HG03342 (cell line): ENCODE results near the gene TAF11L2.
"Not testable (repeated sequence)": the region's sequence is repeated elsewhere in the genome, so short reads cannot be mapped to it uniquely, and the experiment has no call there.

Source experiments
- ATAC-seq: cut with Tn5 transposase; IDR thresholded peaks from one replicate; pipeline ENCODE4 v1.9.1; 2021; ENCODE audit warnings: mild to moderate bottlenecking, moderate library complexity; ENCODE audit not compliant: unreplicated experiment

The TAF11L2 gene

DNA sequence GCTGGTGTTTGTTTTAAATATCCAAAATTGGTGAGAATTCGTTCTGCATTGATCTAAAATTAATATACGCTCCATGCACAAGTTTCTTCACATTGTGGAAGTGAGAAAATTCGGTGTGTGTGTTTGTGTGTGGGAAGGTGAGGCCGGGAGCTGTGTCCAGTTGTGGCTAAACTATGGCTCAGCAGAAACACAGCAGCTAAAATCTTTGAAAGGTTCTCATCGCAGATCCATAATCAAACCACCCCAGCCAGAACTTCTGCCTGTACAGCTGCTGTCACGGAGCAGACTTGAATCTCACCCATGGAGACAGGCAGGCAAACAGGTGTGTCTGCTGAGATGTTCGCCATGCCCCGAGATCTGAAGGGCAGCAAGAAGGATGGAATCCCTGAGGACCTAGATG lies at the start of gene TAF11L2:
TSS of gene TAF11L2 (plus strand) at position 301 of the 400 bp plus-strand sequence.
- not testable (repeated sequence) for ATAC-seq

DNA sequence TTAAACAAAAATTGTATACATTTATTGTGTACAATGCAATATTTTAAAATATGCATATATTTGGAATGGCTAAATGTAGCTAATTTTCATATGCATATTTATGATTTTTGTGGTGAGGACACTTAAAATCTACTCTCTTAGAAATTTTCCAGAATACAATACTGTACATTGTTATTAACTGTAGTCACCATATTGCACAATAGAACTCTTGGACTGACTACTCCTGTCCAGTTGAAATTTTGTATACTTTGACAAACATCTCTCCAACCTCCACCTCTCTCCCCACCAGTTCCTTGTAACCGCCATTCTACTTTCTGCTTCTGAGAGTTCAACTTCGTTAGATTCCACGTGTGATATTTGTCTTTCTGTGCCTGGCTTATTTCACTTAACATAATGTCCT lies 49.2 kb upstream of the TAF11L2 start:
- ATAC-seq, result no peak

DNA sequence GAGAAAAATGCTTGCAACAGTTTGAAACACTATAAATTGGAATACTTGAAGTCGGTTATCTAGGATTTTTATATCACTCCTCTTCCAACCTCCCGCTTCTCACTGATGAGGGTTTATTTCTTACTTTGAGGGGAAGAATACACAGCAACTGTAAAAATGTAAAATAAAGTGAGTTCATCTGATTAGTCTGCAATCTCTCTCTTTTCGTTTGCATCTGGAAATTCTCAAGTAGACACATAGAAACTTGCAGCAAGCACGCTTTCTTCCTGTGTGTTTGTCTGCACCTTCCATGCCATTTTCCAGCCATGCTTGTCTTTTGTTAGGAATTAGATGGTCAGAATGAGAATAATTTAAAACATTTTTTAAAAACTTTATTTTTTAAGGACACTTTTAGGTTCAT lies 45.1 kb upstream of the TAF11L2 start:
- no peak for ATAC-seq

DNA sequence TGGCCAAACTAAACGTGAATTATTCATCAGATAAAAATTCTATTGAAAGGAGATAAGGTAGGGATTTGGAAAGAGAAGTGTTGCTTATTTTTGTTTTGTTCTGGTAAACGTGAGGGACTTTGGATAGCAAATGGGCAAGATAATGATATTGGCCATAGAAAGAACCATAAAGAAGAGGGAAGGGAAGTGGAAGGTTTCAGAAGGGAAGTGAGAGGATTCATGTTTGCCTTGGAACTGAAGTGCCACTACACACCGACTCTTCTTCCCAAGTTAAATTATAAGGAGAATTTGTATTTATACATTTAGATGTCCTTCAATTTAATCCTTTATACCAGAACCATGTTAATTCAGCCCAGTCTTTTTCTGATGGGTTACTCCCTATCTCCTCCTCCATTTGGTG lies 42.1 kb upstream of the TAF11L2 start:
- ATAC-seq, result no peak

DNA sequence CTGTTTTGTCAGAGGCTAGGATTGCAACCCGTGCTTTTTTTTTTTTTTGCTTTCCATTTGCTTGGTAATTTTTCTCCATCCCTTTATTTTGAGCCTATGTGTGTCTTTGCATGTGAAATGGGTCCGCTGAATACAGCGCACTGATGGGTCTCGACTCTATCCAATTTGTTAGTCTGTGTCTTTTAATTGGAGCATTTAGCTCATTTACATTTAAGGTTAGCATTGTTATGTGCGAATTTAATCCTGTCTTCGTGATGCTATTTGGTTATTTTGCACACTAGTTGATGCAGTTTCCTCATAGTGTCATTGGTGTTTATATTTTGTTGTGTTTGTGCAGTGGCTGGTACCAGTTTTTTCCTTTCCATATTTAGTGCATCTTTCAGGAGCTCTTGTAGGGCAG lies 36.2 kb upstream of the TAF11L2 start:
- ATAC-seq, result no peak

DNA sequence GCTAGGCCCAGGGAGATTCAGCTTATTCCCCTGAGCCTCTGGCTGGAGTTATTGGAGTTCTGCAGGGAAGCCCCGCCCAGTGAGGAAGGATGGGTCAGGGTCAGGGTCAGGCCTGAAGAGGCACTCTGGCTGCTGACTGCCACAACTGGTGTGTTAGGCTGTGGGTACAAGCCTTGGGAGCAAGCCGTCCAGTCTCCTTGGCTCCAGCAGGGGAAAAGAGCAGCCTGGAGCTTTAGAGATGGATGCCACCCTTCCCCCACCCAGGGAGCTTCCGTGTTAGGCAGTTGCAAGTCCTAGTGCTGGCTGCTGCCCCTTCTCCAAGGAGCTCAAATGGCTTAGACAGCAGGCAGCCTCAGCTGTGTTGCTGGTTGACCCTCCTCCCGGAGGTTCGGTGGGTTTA lies 34.4 kb upstream of the TAF11L2 start:
- ATAC-seq, result no peak

DNA sequence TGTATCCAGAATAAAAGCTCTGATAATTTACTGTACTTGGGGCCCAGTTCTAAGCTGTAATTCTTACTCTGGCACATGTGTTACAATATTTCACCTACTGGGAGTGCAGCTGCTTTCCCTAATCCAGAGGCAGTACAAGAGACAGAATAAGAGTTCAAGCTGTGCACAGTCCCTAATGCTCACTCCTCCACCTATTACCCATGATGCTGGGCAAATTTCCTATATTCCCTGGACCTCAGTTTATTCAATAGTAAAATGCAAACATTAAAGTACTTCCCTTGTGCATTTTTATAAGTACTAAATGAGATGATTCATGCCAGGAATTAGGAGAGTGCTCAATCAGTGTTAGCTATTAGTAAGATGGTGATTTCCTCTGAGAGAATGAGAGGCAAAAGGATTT lies 28.0 kb upstream of the TAF11L2 start:
- ATAC-seq, result no peak

DNA sequence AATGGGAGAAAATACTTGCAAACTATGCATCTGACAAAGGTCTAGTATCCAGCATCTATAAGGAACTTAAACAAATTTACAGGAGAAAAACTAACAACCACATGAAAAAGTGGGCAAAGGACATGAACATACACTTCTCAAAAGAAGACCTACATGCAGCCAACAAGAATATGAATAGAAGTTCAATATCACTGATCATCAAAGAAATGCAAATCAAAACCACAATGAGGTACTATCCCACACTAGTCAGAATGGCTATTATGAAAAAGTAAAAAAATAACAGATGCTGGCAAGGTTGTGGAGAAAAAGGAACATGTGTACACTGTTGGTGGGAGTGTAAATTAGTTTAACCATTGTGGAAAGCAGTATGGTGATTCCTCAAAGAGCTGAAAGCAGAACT lies 23.0 kb upstream of the TAF11L2 start:
- ATAC-seq, result not testable (repeated sequence)

DNA sequence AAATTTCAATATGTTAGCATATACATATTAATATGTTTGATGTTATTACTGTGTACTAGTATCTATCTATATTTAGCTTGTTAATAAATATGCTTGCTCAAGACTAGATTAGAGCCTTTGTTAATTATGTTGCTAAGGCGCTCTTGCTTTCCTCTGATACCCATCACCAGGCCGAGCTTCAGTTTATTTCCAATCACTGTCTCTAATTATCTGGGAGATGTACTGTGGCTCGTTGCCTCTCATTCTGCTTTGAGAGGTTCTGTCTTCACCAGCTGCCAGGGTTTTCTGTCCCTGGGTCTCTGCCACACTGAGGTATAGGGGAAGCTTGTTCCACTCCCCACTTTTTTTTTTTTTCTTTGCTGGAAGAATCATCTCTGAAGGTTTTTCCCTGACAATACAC lies 21.0 kb upstream of the TAF11L2 start:
- ATAC-seq, result no peak

DNA sequence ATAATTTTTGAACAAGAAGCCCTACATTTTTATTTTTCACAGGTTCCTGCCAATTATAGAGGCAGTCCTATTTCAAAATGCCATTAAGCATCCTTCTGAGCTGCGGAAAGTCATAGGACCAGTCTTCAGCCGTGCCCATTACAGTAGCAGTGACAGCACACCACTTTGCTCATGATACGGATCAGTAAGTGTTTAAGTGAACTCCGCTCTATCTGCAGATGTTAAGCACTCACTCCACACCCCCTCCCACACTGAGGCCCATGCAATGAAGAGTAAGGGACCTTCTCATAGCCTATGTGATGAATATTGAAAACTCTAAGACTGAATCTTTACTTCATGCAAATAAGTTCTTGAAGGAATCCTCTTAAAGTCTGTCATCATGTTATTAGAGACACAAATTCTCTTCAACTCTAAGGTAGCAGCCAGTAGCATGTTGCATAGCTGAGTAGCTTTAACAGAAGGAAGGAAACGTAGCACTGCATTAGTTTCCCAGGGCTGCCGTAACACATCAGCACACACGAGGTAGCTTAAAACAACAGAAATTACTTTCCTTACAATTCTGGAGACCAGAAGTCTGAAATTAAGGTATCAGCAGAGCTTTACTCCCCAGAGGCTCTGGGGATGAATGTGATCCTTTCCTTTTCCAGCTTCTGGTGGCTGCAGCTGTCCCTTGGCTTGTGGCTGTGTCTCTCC lies 20.3 kb upstream of the TAF11L2 start:
- no peak for ATAC-seq

DNA sequence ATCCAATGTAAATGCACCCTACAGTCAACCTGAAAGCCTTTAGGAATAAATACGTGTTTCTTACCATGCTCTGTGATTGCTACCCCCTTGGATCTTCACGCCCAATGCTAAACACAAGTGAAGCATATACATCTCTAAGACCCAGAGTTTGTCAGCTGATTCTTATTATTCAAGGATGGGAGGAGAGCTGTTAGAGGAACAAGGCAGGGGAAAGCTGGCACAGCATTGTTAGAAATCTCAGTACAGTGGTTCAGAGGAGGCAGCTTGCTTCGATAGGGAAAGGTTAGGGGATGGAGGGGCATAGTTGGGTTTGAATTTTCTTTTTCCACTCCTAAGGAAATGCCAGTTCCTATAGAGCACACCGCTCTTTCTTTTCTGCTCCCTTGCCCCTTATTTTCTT lies 16.7 kb upstream of the TAF11L2 start:
- ATAC-seq, result no peak

DNA sequence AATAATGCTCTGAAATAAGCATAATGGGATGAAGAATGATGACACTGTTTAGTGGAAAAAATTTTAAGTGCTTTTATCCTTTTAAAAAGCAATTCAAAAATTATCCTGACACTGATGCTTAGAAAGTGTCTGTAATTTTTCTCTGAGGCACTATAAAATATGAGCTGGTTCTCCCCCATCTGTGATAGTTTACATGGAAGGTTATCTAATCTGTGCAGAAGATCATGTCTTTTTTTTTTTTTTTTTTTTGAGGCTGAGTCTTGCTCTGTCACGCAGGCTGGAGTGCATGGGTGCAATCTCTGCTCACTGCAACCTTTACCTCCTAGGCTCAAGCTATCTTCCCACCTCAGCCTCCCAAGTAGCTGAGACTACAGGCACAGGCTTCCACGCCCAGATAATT lies 15.2 kb upstream of the TAF11L2 start:
- ATAC-seq, result no peak

DNA sequence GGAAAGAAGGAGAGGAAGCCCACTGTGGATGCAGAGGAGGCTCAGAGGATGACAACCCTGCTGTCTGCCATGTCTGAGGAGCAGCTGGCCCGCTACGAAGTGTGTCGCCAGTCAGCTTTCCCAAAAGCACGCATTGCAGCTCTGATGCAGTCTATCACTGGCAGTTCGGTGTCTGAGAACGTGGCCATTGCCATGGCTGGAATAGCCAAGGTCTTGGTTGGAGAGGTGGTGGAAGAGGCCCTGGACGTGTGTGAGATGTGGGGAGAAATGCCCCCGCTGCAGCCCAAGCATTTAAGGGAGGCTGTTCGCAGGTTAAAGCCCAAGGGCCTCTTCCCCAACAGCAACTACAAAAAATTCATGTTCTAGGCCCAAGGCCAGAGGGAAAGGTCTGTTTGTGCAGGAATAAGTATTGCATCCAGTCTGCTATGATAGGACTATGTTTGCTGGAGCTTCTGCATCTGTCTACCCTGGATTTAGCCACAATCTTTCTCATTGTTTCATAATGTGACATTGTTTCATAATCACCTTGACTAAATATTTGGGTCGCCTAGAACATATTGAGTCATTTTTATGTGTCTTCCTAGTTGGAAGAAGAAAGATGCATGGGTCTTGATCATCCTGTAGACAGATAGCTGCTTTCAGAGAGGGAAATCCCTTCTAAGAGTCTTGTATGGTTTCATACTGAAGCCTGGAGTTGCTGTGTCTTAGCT lies 11.4 kb upstream of the TAF11L2 start:
- ATAC-seq, result not testable (repeated sequence)

DNA sequence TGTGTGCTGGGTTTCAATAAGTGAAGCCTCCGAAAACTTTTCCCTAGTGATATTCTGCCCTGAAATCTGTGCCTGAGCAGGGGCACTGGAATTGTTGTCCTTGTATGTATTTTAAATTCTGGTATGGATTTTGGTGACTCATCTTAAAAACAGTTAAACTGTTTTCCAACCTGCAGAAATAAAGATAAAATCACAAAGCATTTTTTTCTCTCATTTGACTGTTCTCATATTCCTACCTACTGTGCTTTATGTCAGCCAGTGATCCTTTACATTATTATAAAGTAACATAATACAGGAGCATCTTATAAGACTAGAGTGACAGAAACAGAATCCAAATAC lies 10.9 kb upstream of the TAF11L2 start:
- no peak for ATAC-seq

DNA sequence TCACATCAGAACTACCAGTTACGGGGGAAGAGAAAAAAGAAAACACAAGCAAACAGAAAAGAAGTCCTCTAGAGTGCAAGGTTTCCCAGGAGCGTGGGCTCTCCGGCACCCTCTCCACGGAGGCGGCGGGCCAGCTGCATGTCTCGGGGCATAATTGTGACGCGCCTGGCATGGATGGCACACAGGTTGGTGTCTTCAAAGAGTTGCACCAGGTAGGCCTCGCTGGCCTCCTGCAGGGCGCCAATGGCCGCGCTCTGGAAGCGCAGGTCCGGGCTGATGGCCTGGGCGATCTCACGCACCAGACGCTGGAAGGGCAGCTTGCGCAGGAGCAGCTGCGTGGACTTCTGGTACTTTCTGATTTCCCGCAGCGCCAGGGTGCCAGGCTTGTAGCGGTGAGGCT lies 6.8 kb upstream of the TAF11L2 start:
- ATAC-seq, result not testable (repeated sequence)

DNA sequence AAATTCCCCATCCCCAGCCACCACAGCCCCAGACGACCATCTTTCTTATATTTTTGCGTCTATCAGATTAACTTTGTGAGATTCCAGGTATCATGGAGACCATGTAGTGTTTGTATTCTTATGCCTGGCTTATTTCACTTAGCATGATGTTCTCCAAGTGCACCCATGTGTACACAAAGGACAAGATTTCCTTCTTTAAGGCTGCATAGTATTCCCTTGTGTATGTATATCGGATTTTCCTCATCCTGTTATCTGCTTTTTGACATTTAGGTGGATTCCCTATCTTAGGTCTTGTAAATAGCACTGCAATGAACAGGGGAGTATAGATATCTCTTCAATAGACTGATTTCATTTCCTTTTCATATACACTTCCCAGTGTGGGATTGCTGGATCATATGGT lies 5.3 kb upstream of the TAF11L2 start:
- ATAC-seq, result no peak

DNA sequence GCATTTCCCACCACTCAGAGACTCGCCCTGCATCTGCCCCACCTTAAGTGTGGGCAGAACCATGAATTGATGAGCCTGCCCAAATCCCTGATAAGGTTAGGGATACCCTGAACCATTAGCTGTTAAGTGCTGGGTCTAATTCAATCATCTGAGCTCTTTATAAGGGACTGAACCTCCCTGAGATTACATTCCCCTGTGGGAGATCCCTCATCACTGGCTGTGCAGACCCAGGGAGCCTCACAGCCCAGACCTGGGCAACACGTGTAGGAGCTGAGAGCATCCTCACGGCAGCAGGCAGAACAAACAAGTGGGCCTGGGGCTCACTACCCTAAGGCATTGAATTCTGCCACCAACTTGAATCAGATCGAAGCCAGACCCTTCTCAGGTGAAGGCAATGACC lies 585 bp upstream of the TAF11L2 start:
- ATAC-seq, result no peak

DNA sequence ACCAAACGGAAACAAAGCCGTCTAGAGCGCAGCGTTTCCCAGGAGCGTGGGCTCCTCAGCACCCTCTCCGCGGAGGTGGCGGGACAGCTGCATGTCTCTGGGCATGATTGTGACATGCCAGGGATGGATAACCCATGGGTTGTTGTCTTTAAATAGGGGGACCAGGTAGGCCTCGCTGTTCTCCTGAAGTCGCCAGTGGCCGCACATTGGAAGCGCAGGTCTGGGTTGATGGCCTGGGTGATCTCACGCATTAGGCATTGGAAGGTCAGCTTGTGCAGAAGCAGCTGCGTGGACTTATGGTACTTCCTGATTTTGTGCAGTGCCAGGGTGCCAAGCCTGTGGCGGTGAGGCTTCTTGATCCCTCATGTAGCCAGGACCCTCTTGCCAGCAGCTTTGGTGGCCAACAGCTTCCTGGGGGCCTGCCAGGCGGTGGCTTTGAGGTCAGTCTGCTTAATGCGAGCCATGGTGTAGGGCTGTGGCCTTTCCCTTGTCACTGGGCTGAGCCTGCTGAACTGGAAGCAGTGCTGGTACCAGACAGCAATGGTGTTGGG lies 13.8 kb downstream of the TAF11L2 start:
- no peak for ATAC-seq

DNA sequence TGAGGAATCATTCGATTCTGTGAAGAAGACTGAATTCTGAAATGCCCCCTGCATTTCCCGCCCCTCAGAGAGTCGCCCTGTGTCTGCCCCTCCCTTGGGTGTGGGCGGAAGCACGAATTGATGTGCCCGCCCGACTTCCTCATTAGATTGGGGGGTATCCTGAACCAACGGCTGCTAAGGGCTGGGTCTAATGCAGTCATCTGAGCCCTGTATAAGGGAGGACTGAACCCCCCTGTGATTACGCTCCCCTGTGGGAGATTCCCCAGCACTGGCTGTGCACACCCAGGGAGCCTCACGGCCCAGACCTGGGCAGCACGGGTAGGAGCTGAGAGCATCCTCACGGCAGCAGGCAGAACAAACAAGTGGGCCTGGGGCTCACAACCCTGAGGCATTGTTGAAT lies 19.5 kb downstream of the TAF11L2 start:
- ATAC-seq, result not testable (repeated sequence)

DNA sequence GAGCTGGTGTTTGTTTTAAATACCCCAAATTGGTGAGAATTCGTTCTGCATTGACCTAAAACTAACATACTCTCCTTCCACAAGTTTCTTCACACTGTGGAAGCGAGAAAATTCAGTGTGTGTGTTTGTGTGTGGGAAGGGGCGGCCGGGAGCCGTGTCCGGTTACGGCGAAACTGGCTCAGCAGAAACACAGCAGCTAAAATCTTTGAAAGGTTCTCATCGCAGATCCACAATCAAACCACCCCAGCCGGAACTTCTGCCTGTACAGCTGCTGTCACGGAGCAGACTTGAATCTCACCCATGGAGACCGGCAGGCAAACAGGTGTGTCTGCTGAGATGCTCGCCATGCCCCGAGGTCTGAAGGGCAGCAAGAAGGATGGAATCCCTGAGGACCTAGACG lies 20.0 kb downstream of the TAF11L2 start, which contains the start of gene TAF11L3:
TSS of gene TAF11L3 (plus strand) at position 301 of the 400 bp plus-strand sequence.
- not testable (repeated sequence) for ATAC-seq

DNA sequence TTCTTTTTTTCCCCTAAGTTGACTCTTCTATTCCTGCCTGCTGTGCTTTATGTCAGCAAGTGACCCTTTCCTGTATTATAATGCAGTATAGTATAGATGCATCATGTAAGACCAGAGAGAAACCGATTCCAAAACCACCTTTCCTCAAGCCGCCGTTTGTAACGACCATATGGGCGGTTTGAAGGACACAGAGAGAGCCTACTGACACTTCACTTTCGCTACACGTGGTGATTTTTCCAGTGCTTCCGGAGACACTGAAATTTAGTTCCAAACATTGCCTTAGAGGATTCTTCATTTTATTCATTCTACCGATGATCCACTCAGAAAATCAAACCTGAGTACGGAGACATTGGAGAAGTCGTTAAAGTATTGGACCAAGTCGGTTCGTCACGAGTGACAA lies 21.5 kb downstream of the TAF11L2 start:
- not testable (repeated sequence) for ATAC-seq

DNA sequence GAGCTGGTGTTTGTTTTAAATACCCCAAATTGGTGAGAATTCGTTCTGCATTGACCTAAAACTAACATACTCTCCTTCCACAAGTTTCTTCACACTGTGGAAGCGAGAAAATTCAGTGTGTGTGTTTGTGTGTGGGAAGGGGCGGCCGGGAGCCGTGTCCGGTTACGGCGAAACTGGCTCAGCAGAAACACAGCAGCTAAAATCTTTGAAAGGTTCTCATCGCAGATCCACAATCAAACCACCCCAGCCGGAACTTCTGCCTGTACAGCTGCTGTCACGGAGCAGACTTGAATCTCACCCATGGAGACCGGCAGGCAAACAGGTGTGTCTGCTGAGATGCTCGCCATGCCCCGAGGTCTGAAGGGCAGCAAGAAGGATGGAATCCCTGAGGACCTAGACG lies 23.5 kb downstream of the TAF11L2 start, which contains the start of gene TAF11L4:
TSS of gene TAF11L4 (plus strand) at position 301 of the 400 bp plus-strand sequence.
- not testable (repeated sequence) for ATAC-seq
